Inflammatory macrophage treated with lipopolysaccharide for 4 hours (primary cell): ENCODE results near the gene DSP.

ENCODE experiments used
- DNase-seq: peaks from one replicate; pipeline ENCODE4 v3.0.0-alpha.2; 2020

DSP gene

GRCh38 chr6:7566107-7566506 is 24.6 kb downstream of the DSP start:
- no peak for DNase-seq

GRCh38 chr6:7566617-7567173 is 25.2 kb downstream of the DSP start:
- DNase-seq, result no peak

GRCh38 chr6:7568021-7568420 is 26.6 kb downstream of the DSP start:
- DNase-seq, result no peak

- DNase-seq, result no peak
These were observed 27.6 kb downstream of the DSP start for GRCh38 chr6:7569082-7569481.

GRCh38 chr6:7572213-7572943 is 30.9 kb downstream of the DSP start:
- no peak for DNase-seq

- DNase-seq, result no peak
These were observed 33.0 kb downstream of the DSP start for GRCh38 chr6:7574500-7574899.

GRCh38 chr6:7578516-7578915 is 37.0 kb downstream of the DSP start:
- DNase-seq, result peak; percentile 48

GRCh38 chr6:7578931-7579330 is 37.5 kb downstream of the DSP start:
- peak; percentile 17 for DNase-seq

- no peak for DNase-seq
These were observed 38.4 kb downstream of the DSP start for GRCh38 chr6:7579851-7580250.

GRCh38 chr6:7580537-7580926 is 39.1 kb downstream of the DSP start:
- no peak for DNase-seq

- no peak for DNase-seq
These were observed 39.6 kb downstream of the DSP start for GRCh38 chr6:7580927-7581618.

- DNase-seq, result no peak
These were observed 43.9 kb downstream of the DSP start for GRCh38 chr6:7585287-7585930.

- DNase-seq, result no peak
These were observed 46.2 kb downstream of the DSP start for GRCh38 chr6:7587631-7588100.

- peak; percentile 61 for DNase-seq
These were observed 47.0 kb downstream of the DSP start for GRCh38 chr6:7588506-7588905.

- no peak for DNase-seq
These were observed 47.8 kb downstream of the DSP start for GRCh38 chr6:7589221-7589620.

GRCh38 chr6:7589949-7590917 is 48.8 kb downstream of the DSP start, which contains the start of gene SNRNP48:
Gene SNRNP48, plus strand, starts transcription at chr6:7590198. Its CDS starts 60 bp downstream, at chr6:7590258.
- DNase-seq, result peak; percentile 96

GRCh38 chr6:7590918-7591302 is 49.4 kb downstream of the DSP start:
- peak; percentile 64 for DNase-seq

GRCh38 chr6:7591770-7592169 is 50.3 kb downstream of the DSP start:
- DNase-seq, result no peak

- DNase-seq, result no peak
These were observed 51.8 kb downstream of the DSP start for GRCh38 chr6:7593229-7593628.

GRCh38 chr6:7594579-7595125 is 53.2 kb downstream of the DSP start:
- no peak for DNase-seq

- no peak for DNase-seq
These were observed 62.5 kb downstream of the DSP start for GRCh38 chr6:7604003-7604402.

- DNase-seq, result no peak
These were observed 63.0 kb downstream of the DSP start for GRCh38 chr6:7604506-7604905.
